ENCODE measurements around the gene S1PR3.

- TF ChIP-seq CHD4 (IDR thresholded peaks at IDR 0.05; ENCODE audit: insufficient read depth, insufficient replicate concordance, low read depth, low read length, poor library complexity, severe bottlenecking): no peak
- no peak for TF ChIP-seq SAP30 (IDR thresholded peaks at IDR 0.05; ENCODE audit: borderline replicate concordance, insufficient read depth, low read depth, low read length, poor library complexity, severe bottlenecking)
- no peak for TF ChIP-seq FOXA1 (IDR thresholded peaks at IDR 0.05; ENCODE audit: borderline replicate concordance)
- TF ChIP-seq HMGXB4 (CRISPR knock-in tag; IDR thresholded peaks at IDR 0.05): no peak
- TF ChIP-seq SOX6 (IDR thresholded peaks at IDR 0.05): peak; percentile 75
- no peak for TF ChIP-seq FOSL1 (tag; conservative IDR thresholded peaks at IDR 0.05)
Measured at GRCh38 chr9:88949425-88949824, 41.8 kb upstream of the S1PR3 start.
